ENCODE measurements around the gene REEP3. TPM values are rescaled to one million over a fixed set of nuclear protein-coding genes. Genes with fewer than 3 reads are reported as not detected.

Gene REEP3
- total RNA-seq, 2 donors from 2014 or later = 20.8 to 22.1 TPM

GRCh38 chr10:63530409-63530808 lies 9.2 kb downstream of the REEP3 start:
- H3K36me3 ChIP-seq (replicated peaks in 1 of 2; ENCODE audit: insufficient read depth in 1 of 2, low read depth in 2 of 2) = no peaks in the 10 kb centered on the region
- ATAC-seq (no peak), DNase-seq (no peak)
- no peaks in the 10 kb centered on the region for H3K9me3 ChIP-seq
- no peaks in the 10 kb centered on the region for H3K27me3 ChIP-seq
- no peak overlapping the region for H3K27ac ChIP-seq
- no peak overlapping the region for H3K4me3 ChIP-seq
- TF ChIP-seq CTCF (IDR thresholded peaks at IDR 0.05) = no peak
- TF ChIP-seq POLR2A (IDR thresholded peaks at IDR 0.05) = no peak
- H3K4me1 ChIP-seq = peaks cover 2% of the 10 kb centered on the region
- intact Hi-C loops (cut with DNase I) = no loop called here

GRCh38 chr10:63534723-63535122 lies 13.5 kb downstream of the REEP3 start:
- no peak overlapping the region for H3K27ac ChIP-seq
- no peak for ATAC-seq
- H3K36me3 ChIP-seq (replicated peaks in 1 of 2; ENCODE audit: insufficient read depth in 1 of 2, low read depth in 2 of 2) = no peaks in the 10 kb centered on the region
- no peaks in the 10 kb centered on the region for H3K4me1 ChIP-seq
- no peak for TF ChIP-seq CTCF (IDR thresholded peaks at IDR 0.05)
- TF ChIP-seq POLR2A (IDR thresholded peaks at IDR 0.05) = no peak
- no peak for DNase-seq
- no peaks in the 10 kb centered on the region for H3K27me3 ChIP-seq
- intact Hi-C loops (cut with DNase I) = no loop called here
- no peak overlapping the region for H3K4me3 ChIP-seq
- no peaks in the 10 kb centered on the region for H3K9me3 ChIP-seq

- Histone ChIP-seq H3K4me1 (no peaks in the 10 kb centered on the region), H3K36me3 (replicated peaks in 1 of 2; ENCODE audit: insufficient read depth in 1 of 2, low read depth in 2 of 2) (no peaks in the 10 kb centered on the region), H3K27me3 (no peaks in the 10 kb centered on the region), H3K9me3 (no peaks in the 10 kb centered on the region), H3K4me3 (no peak overlapping the region), H3K27ac (no peak overlapping the region)
- ATAC-seq (no peak), DNase-seq (no peak)
- no peak for TF ChIP-seq CTCF (IDR thresholded peaks at IDR 0.05)
- TF ChIP-seq POLR2A (IDR thresholded peaks at IDR 0.05) = no peak
- intact Hi-C loops (cut with DNase I) = no loop called here
Measured at GRCh38 chr10:63536698-63537097, 15.5 kb downstream of the REEP3 start.

DNA sequence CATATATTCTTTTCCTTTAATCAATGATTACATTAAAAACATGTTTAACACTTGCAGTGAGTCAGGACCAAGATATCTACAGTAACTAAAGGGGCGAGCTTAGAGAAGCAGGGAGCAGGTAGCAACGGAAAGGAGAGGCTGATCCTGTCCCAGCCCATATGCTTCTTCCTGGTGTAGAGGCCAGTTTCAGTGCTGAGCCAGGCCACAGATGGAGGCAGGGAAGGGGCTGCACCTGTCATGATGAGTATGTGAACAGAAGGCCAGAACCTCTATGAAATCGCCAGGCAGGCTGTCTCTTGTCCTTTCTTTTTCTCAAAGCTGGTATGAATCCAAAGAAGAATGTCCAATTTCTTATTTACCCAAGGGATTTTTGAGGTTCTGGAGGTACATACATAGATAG lies 16.3 kb downstream of the REEP3 start:
- no peaks in the 10 kb centered on the region for H3K36me3 ChIP-seq (replicated peaks in 1 of 2; ENCODE audit: insufficient read depth in 1 of 2, low read depth in 2 of 2)
- H3K27ac ChIP-seq = no peak overlapping the region
- DNase-seq (no peak), ATAC-seq (no peak)
- H3K9me3 ChIP-seq = no peaks in the 10 kb centered on the region
- WGBS, 2 donors = 84 to 89% methylated on average over 3 of the region's 3 CpGs
- H3K27me3 ChIP-seq = no peaks in the 10 kb centered on the region
- H3K4me3 ChIP-seq = no peak overlapping the region
- TF ChIP-seq POLR2A (IDR thresholded peaks at IDR 0.05) (no peak), CTCF (IDR thresholded peaks at IDR 0.05) (no peak)
- H3K4me1 ChIP-seq = no peaks in the 10 kb centered on the region
- intact Hi-C loops (cut with DNase I) = no loop called here

- intact Hi-C loops (cut with DNase I) = no loop called here
- no peak overlapping the region for H3K27ac ChIP-seq
- H3K27me3 ChIP-seq = no peaks in the 10 kb centered on the region
- no peak overlapping the region for H3K4me3 ChIP-seq
- H3K36me3 ChIP-seq (replicated peaks in 1 of 2; ENCODE audit: insufficient read depth in 1 of 2, low read depth in 2 of 2) = no peaks in the 10 kb centered on the region
- ATAC-seq (no peak), DNase-seq (no peak)
- 96 to 99% methylated on average over 2 of the region's 2 CpGs for WGBS, 2 donors
- no peaks in the 10 kb centered on the region for H3K9me3 ChIP-seq
- peaks cover 4% of the 10 kb centered on the region for H3K4me1 ChIP-seq
- TF ChIP-seq CTCF (IDR thresholded peaks at IDR 0.05) = no peak
- TF ChIP-seq POLR2A (IDR thresholded peaks at IDR 0.05) = no peak
Measured at GRCh38 chr10:63539377-63539776, 18.2 kb downstream of the REEP3 start.

All from body of pancreas (tissue), 4 donors.